NCI-H1436 (cell line): Measurements from ENCODE around the gene MRPS6.

ENCODE experiments used
- DNase-seq: peaks from one replicate; lab custom pipeline; 2025; lab: John Stamatoyannopoulos, UW

The MRPS6 gene

DNA sequence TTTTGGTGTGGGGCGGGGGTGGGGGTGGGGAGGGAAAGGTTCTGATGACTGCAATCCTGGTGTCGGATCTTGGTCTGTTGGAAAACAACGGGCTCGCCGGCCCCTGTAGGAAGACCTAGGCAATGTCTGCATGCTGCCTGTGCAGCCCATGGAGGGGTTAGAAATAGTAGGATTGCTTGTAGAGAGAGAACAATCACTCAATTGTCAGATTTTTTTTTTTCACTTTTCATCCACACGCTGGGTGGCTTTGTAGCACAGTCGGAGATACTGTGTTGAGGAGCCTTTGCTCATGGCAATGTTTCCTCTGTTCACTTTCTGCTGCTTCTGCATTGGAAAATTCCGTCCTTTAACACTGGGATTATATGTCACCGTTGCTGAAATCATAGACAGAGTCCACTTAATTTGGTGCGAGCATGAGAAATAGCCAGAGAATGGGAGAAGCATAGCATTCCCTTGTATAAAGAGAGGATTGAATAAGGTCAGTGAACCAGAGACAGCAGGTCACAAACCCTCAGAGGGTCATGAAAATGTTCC is 107.5 kb downstream of the MRPS6 start:
- DNase-seq, result no peak

GRCh38 chr21:34181431-34182039 is 108.2 kb downstream of the MRPS6 start:
- DNase-seq, result no peak

DNA sequence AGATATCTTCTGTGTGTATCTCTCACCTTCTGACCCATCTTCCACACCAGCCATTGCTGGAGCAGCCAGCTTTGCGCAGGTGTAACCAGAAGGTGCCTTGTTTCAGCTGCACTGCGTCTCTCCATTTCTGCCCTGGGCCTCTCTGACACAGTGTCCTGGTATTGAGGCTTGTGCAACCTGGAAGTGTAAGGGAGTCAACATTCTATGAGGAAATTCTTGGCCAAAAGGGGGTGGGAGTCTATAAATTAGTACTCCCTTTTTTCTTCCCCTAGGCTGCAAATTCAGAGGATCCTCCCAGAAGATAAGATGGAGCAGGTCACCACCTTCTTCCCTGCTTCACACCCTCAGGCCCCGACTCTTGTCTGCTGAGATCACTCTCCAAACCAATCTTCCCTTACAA is 109.1 kb downstream of the MRPS6 start:
- DNase-seq, result no peak

GRCh38 chr21:34183331-34183928 is 110.1 kb downstream of the MRPS6 start:
- DNase-seq, result no peak

GRCh38 chr21:34184232-34184631 is 110.9 kb downstream of the MRPS6 start:
- no peak for DNase-seq

GRCh38 chr21:34185026-34185750 is 111.8 kb downstream of the MRPS6 start:
- DNase-seq, result no peak

GRCh38 chr21:34186109-34186719 is 112.8 kb downstream of the MRPS6 start:
- no peak for DNase-seq

DNA sequence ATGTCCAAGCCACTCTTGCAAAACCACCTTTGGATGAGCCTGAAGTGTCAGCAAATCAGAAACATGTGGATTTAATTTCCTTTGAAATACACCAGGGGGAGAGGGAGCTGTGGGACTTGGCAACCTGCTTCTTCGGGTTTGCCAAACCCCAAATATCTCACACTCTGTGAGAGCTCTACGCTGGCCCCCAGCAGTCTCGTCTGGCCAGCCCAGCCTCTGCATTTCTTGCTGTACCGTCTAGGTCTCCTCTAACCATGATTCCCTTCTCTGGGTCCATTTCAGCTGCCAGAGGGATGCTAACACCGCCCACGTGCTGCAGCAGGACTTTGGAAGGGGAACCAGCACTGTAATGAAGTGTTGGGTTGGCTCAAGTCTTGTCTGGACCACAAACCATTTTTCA is 114.6 kb downstream of the MRPS6 start:
- DNase-seq, result no peak

- DNase-seq, result no peak
Measured at GRCh38 chr21:34189506-34189905, 116.1 kb downstream of the MRPS6 start.

GRCh38 chr21:34190576-34191321 is 117.4 kb downstream of the MRPS6 start:
- no peak for DNase-seq

DNA sequence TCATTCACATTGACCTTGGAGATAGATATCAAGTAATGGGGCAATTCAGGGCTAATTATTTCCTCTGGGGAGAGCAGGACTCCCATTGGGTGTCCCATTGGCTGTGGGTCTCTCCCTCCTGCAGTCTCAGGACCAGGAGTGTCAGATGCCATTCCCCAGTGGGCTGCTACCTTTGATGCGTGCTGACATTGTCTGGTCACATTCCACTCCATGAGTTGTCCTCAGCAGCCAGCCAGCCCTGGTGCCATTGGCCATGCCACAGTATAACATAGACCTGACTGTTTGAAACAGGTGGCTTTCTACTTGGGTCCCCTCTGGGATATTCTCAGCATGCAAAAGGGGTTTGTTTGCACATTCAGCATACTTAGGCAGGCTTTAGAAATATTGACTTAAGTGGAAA is 118.5 kb downstream of the MRPS6 start:
- no peak for DNase-seq
